Mammary microvascular endothelial cell (primary cell): ENCODE measurements around the gene UMAD1. TPM values are rescaled to one million over a fixed set of nuclear protein-coding genes. Genes with fewer than 3 reads are reported as not detected.

ENCODE experiments used
- total RNA-seq: library from RNA; depleted of rRNA; stranded (reverse); fragments of >200 nt; gene quantifications from 2 replicates; pipeline ENCODE4 v1.2.3, GENCODE V29; 2015

UMAD1 gene
- total RNA-seq: 4.1 and 6.8 TPM in 2 replicates

GRCh38 chr7:7640221-7641128 is at the start of gene UMAD1:
TSS of gene UMAD1 (plus strand) at chr7:7640752. CDS start at chr7:7673372, 32,620 bp downstream.

GRCh38 chr7:7718492-7718891 is 77.9 kb downstream of the UMAD1 start, which contains the start of gene RPA3:
TSS of gene RPA3 (minus strand) at chr7:7718607. CDS start at chr7:7640418, 78,189 bp downstream.

Other genes starting within 250 kb of the UMAD1 start
- not detected in 2 replicates for gene COL28A1, start 104.9 kb upstream of the UMAD1 start, total RNA-seq
- gene MIOS, start 73.9 kb upstream of the UMAD1 start, total RNA-seq: 13.7 and 24.9 TPM in 2 replicates
- gene RPA3, start 77.9 kb downstream of the UMAD1 start, total RNA-seq: 28.4 and 30.0 TPM in 2 replicates